M059J (cell line): ENCODE results near the gene ATP8B4. TPM values are rescaled to one million over a fixed set of nuclear protein-coding genes. Genes with fewer than 3 reads are reported as not detected.
"Not testable (repeated sequence)": the region's sequence is repeated elsewhere in the genome, so short reads cannot be mapped to it uniquely, and the experiment has no call there.

Source experiments
- DNase-seq: peaks from one replicate; pipeline ENCODE4 v3.0.0-alpha.2; 2012; ENCODE audit warnings: low read depth
- total RNA-seq: library from RNA; depleted of rRNA; stranded (reverse); fragments of >200 nt; shearing (Covaris generic); gene quantifications from 2 replicates; pipeline ENCODE4 v1.2.3, GENCODE V29; 2014; rRNA removed

The ATP8B4 gene
- 0.89 and 2.1 TPM in 2 replicates for total RNA-seq

- DNase-seq: peak; percentile 7
Measured at GRCh38 chr15:50119063-50120040, at the start of gene ATP8B4. Gene ATP8B4 (minus strand): TSS chr15:50119233. CDS start chr15:50106966, 12,267 bp downstream.

- no peak for DNase-seq
Measured at GRCh38 chr15:50168379-50168778, 49.3 kb upstream of the ATP8B4 start.

- no peak for DNase-seq
Measured at GRCh38 chr15:50167110-50167509, 48.1 kb upstream of the ATP8B4 start.

- DNase-seq: peak; percentile 89
Measured at GRCh38 chr15:50166216-50166615, 47.2 kb upstream of the ATP8B4 start.

GRCh38 chr15:50164458-50164857 is 45.4 kb upstream of the ATP8B4 start:
- DNase-seq: peak; percentile 88

GRCh38 chr15:50163719-50164410 is 44.8 kb upstream of the ATP8B4 start:
- DNase-seq: peak; percentile 84

GRCh38 chr15:50162969-50163718 is 44.1 kb upstream of the ATP8B4 start:
- peak; percentile 96 for DNase-seq

GRCh38 chr15:50158236-50158635 is 39.2 kb upstream of the ATP8B4 start:
- DNase-seq: not testable (repeated sequence)

GRCh38 chr15:50151476-50151875 is 32.4 kb upstream of the ATP8B4 start:
- DNase-seq: no peak

- peak; percentile 48 for DNase-seq
Measured at GRCh38 chr15:50150851-50151250, 31.8 kb upstream of the ATP8B4 start.

- DNase-seq: no peak
Measured at GRCh38 chr15:50150349-50150748, 31.3 kb upstream of the ATP8B4 start.

GRCh38 chr15:50149090-50149489 is 30.1 kb upstream of the ATP8B4 start:
- no peak for DNase-seq

- peak; percentile 79 for DNase-seq
Measured at GRCh38 chr15:50148362-50148963, 29.4 kb upstream of the ATP8B4 start.

GRCh38 chr15:50146632-50147031 is 27.6 kb upstream of the ATP8B4 start:
- DNase-seq: peak; percentile 9

- peak; percentile 84 for DNase-seq
Measured at GRCh38 chr15:50145451-50145872, 26.4 kb upstream of the ATP8B4 start.

GRCh38 chr15:50144341-50145120 is 25.5 kb upstream of the ATP8B4 start:
- DNase-seq: no peak

- no peak for DNase-seq
Measured at GRCh38 chr15:50143255-50143860, 24.3 kb upstream of the ATP8B4 start.

GRCh38 chr15:50141856-50142255 is 22.8 kb upstream of the ATP8B4 start:
- DNase-seq: no peak

GRCh38 chr15:50140983-50141382 is 21.9 kb upstream of the ATP8B4 start:
- DNase-seq: no peak

GRCh38 chr15:50140098-50140497 is 21.1 kb upstream of the ATP8B4 start:
- DNase-seq: peak; percentile 39
